Measurements from ENCODE around the gene S100B.

- no peak for TF ChIP-seq CTCF (IDR thresholded peaks at IDR 0.05; ENCODE audit: control extremely low read depth in 1 of 3, insufficient read depth in 1 of 3, low read depth in 1 of 3, low read length in 3 of 3)
- TF ChIP-seq TEAD4 (IDR thresholded peaks at IDR 0.05; ENCODE audit: low read depth, low read length), result no peak
- no peak for TF ChIP-seq CREB1 (IDR thresholded peaks at IDR 0.05)
- TF ChIP-seq EZH2 (IDR thresholded peaks at IDR 0.05; ENCODE audit: low read depth, low read length, severe bottlenecking), result no peak
- no peak for TF ChIP-seq FOSL1 (IDR thresholded peaks at IDR 0.05; ENCODE audit: insufficient read depth, low read depth, low read length)
- no peak for TF ChIP-seq RAD21 (IDR thresholded peaks at IDR 0.05 in 1 of 2, conservative IDR thresholded peaks at IDR 0.05 in 1 of 2; ENCODE audit: low read depth in 2 of 2, low read length in 2 of 2)
- TF ChIP-seq POLR2A (IDR thresholded peaks at IDR 0.05; ENCODE audit: control extremely low read depth in 1 of 2, low read depth in 2 of 2, low read length in 2 of 2), result no peak
- TF ChIP-seq JUND (IDR thresholded peaks at IDR 0.05; ENCODE audit: low read length), result no peak
Measured at GRCh38 chr21:46556802-46557201, 48.1 kb downstream of the S100B start.

All from H1 (cell line).